Duodenal mucosa (tissue), 2 donors: ENCODE measurements around the gene MAPK13.

ENCODE experiments used
- H3K27ac ChIP-seq: one replicate; pipeline ENCODE4 v1.7.0; 2013; ENCODE audit warnings: low read depth, low read length
- H3K27me3 ChIP-seq, 2 donors: one replicate each; pipeline ENCODE4 v1.7.0; 2013; ENCODE audit warnings: low read length in 2 of 2, control low read depth in 1 of 2; ENCODE audit not compliant: insufficient read depth in 2 of 2, control insufficient read depth in 1 of 2
- H3K36me3 ChIP-seq, 2 donors: one replicate each; pipeline ENCODE4 v1.7.0; 2013; ENCODE audit warnings: low read length in 2 of 2, control low read depth in 1 of 2; ENCODE audit not compliant: insufficient read depth in 2 of 2, control insufficient read depth in 1 of 2
- H3K4me1 ChIP-seq, 2 donors: one replicate each; pipeline ENCODE4 v1.7.0; 2013; ENCODE audit warnings: low read length in 2 of 2, control low read depth in 1 of 2; ENCODE audit not compliant: insufficient read depth in 2 of 2, control insufficient read depth in 1 of 2
- H3K4me3 ChIP-seq, 2 donors: one replicate each; pipeline ENCODE4 v1.7.0; 2013; ENCODE audit warnings: low read length in 2 of 2, low read depth in 1 of 2
- H3K9ac ChIP-seq, 2 donors: one replicate each; pipeline ENCODE4 v1.7.0; 2013; ENCODE audit warnings: low read length in 2 of 2, low read depth in 1 of 2
- H3K9me3 ChIP-seq, 2 donors: one replicate each; pipeline ENCODE4 v1.7.0; 2013; ENCODE audit warnings: low read length in 2 of 2, control low read depth in 1 of 2; ENCODE audit not compliant: control insufficient read depth in 1 of 2

MAPK13 gene

GRCh38 chr6:36133912-36134311 is 3.6 kb downstream of the MAPK13 start:
- Histone ChIP-seq H3K9me3 (no peaks in the 10 kb centered on the region), H3K36me3 (peaks cover 30 to 44% of the 10 kb centered on the region in 2 donors), H3K27me3 (no peaks in the 10 kb centered on the region), H3K4me1 (peaks cover 26 to 30% of the 10 kb centered on the region in 2 donors), H3K27ac (no peak overlapping the region), H3K9ac (no peak overlapping the region), H3K4me3 (no peak overlapping the region)

GRCh38 chr6:36135053-36135731 is 4.9 kb downstream of the MAPK13 start:
- H3K27me3 ChIP-seq = no peaks in the 10 kb centered on the region
- H3K4me1 ChIP-seq = peaks cover 26% of the 10 kb centered on the region in 2 donors
- H3K4me3 ChIP-seq = no peak overlapping the region
- no peak overlapping the region for H3K9ac ChIP-seq
- peaks cover 38 to 54% of the 10 kb centered on the region in 2 donors for H3K36me3 ChIP-seq
- no peak overlapping the region for H3K27ac ChIP-seq
- H3K9me3 ChIP-seq = no peaks in the 10 kb centered on the region

- no peak overlapping the region for H3K27ac ChIP-seq
- H3K4me1 ChIP-seq = peaks cover 23 to 25% of the 10 kb centered on the region in 2 donors
- no peak overlapping the region for H3K9ac ChIP-seq
- H3K9me3 ChIP-seq = no peaks in the 10 kb centered on the region
- H3K4me3 ChIP-seq = no peak overlapping the region
- H3K36me3 ChIP-seq = peaks cover 38 to 61% of the 10 kb centered on the region in 2 donors
- H3K27me3 ChIP-seq = no peaks in the 10 kb centered on the region
These were observed 5.7 kb downstream of the MAPK13 start for GRCh38 chr6:36136034-36136433.

- H3K9me3 ChIP-seq = no peaks in the 10 kb centered on the region
- peaks cover 20% of the 10 kb centered on the region in 2 donors for H3K4me1 ChIP-seq
- no peak overlapping the region for H3K4me3 ChIP-seq
- no peak overlapping the region for H3K9ac ChIP-seq
- H3K27ac ChIP-seq = no peak overlapping the region
- no peaks in the 10 kb centered on the region for H3K27me3 ChIP-seq
- peaks cover 40 to 62% of the 10 kb centered on the region in 2 donors for H3K36me3 ChIP-seq
These were observed 6.2 kb downstream of the MAPK13 start for GRCh38 chr6:36136551-36136950.

- Histone ChIP-seq H3K9ac (no peak overlapping the region), H3K27ac (no peak overlapping the region), H3K36me3 (peaks cover 37 to 54% of the 10 kb centered on the region in 2 donors), H3K27me3 (no peaks in the 10 kb centered on the region), H3K9me3 (no peaks in the 10 kb centered on the region), H3K4me1 (no peaks in the 10 kb centered on the region), H3K4me3 (no peak overlapping the region)
These were observed 8.4 kb downstream of the MAPK13 start for GRCh38 chr6:36138667-36139066.

- H3K4me1 ChIP-seq = no peaks in the 10 kb centered on the region
- peaks cover 37 to 47% of the 10 kb centered on the region in 2 donors for H3K36me3 ChIP-seq
- no peak overlapping the region for H3K4me3 ChIP-seq
- no peaks in the 10 kb centered on the region for H3K9me3 ChIP-seq
- no peaks in the 10 kb centered on the region for H3K27me3 ChIP-seq
- H3K27ac ChIP-seq = no peak overlapping the region
- H3K9ac ChIP-seq = no peak overlapping the region
These were observed 9.1 kb downstream of the MAPK13 start for GRCh38 chr6:36139431-36139830.

- H3K27ac ChIP-seq = no peak overlapping the region
- no peaks in the 10 kb centered on the region for H3K4me1 ChIP-seq
- H3K9me3 ChIP-seq = no peaks in the 10 kb centered on the region
- no peak overlapping the region for H3K4me3 ChIP-seq
- no peak overlapping the region for H3K9ac ChIP-seq
- peaks cover 37 to 44% of the 10 kb centered on the region in 2 donors for H3K36me3 ChIP-seq
- no peaks in the 10 kb centered on the region for H3K27me3 ChIP-seq
These were observed 9.8 kb downstream of the MAPK13 start for GRCh38 chr6:36139991-36140710.

- H3K9ac ChIP-seq = no peak overlapping the region
- H3K27me3 ChIP-seq = no peaks in the 10 kb centered on the region
- H3K4me1 ChIP-seq = no peaks in the 10 kb centered on the region
- H3K9me3 ChIP-seq = no peaks in the 10 kb centered on the region
- H3K4me3 ChIP-seq = no peak overlapping the region
- H3K27ac ChIP-seq = no peak overlapping the region
- H3K36me3 ChIP-seq = peaks cover 30 to 35% of the 10 kb centered on the region in 2 donors
These were observed 10.8 kb downstream of the MAPK13 start for GRCh38 chr6:36141091-36141490.

GRCh38 chr6:36141961-36142360 is 11.6 kb downstream of the MAPK13 start:
- H3K27ac ChIP-seq = no peak overlapping the region
- peaks cover 0 to under 1% of the 10 kb centered on the region in 2 donors for H3K4me1 ChIP-seq
- H3K27me3 ChIP-seq = no peaks in the 10 kb centered on the region

GRCh38 chr6:36142971-36143838 is 12.9 kb downstream of the MAPK13 start:
- Histone ChIP-seq H3K4me3 (no peak overlapping the region), H3K9ac (no peak overlapping the region), H3K36me3 (peaks cover 20 to 25% of the 10 kb centered on the region in 2 donors), H3K9me3 (no peaks in the 10 kb centered on the region), H3K4me1 (peaks cover 6% of the 10 kb centered on the region in 2 donors), H3K27ac (no peak overlapping the region), H3K27me3 (no peaks in the 10 kb centered on the region)

More at GRCh38 chr6:36141961-36142360, 11.6 kb downstream of the MAPK13 start:
- Histone ChIP-seq H3K4me3 (no peak overlapping the region), H3K36me3 (peaks cover 24 to 28% of the 10 kb centered on the region in 2 donors), H3K9me3 (no peaks in the 10 kb centered on the region), H3K9ac (no peak overlapping the region)
